Measurements from ENCODE around the gene MGLL. TPM values are rescaled to one million over a fixed set of nuclear protein-coding genes. Genes with fewer than 3 reads are reported as not detected.

Gene MGLL
- total and polyA plus RNA-seq, 9 of the 15 experiments (the other 6 are each of a cell fraction or from before 2014, with no cell fraction given), result 0.12 to 0.32 (median 0.18) TPM; not detected in 6

GRCh38 chr3:127661600-127661999 lies 160.7 kb downstream of the MGLL start:
- Histone ChIP-seq H4K20me1 (replicated peaks; ENCODE audit: control insufficient read depth, insufficient read depth, low read length) (no peaks in the 10 kb centered on the region), H3K36me3 (ENCODE audit: control insufficient read depth, insufficient read depth, low read length) (peaks cover 49% of the 10 kb centered on the region; the same call in 1 of the 3 replicates), H3K79me2 (ENCODE audit: control insufficient read depth, insufficient read depth, low read length) (no peaks in the 10 kb centered on the region), H3K9me3 (replicated peaks; ENCODE audit: control insufficient read depth, insufficient read depth, low read depth, low read length) (no peaks in the 10 kb centered on the region), H3K4me2 (ENCODE audit: insufficient read depth, low read length) (no peak overlapping the region), H3K9me1 (ENCODE audit: control insufficient read depth, insufficient read depth, low read length) (no peaks in the 10 kb centered on the region), H3K4me3 (no peak overlapping the region), H3K27me3 (ENCODE audit: control insufficient read depth in 2 of 2, insufficient read depth in 2 of 2, low read length in 2 of 2) (no peaks in the 10 kb centered on the region), H3K27ac (ENCODE audit: extremely low read depth, low read depth, low read length) (no peak overlapping the region), H2AFZ (ENCODE audit: low read depth, low read length) (no peak overlapping the region), H3K4me1 (replicated peaks in 1 of 2; ENCODE audit: control insufficient read depth in 2 of 2, insufficient read depth in 2 of 2, low read length in 2 of 2) (no peaks in the 10 kb centered on the region; a peak in 1 of 5 replicates), H3K9ac (ENCODE audit: insufficient read depth in 1 of 2, low read depth in 2 of 2, low read length in 2 of 2) (no peak overlapping the region)
- DNase-seq (ENCODE audit: extremely low read depth in 1 of 4, low spot score in 3 of 4), result no peak
- WGBS (ENCODE audit: insufficient coverage, low coverage, missing lambda C conversion rate), result 92% methylated on average over 5 of the region's 5 CpGs
- ChIA-PET CTCF (ENCODE audit: low intra/inter-chr PET ratio) (no interaction called here), POLR2A (no interaction called here)
- in situ Hi-C loops (cut with MboI) (no loop called here), intact Hi-C loops (cut with micrococcal nuclease) (no loop called here)
- ATAC-seq, result no peak
- no peak for FAIRE-seq
- no peak for TF ChIP-seq NCOA1 (IDR thresholded peaks at IDR 0.05; ENCODE audit: low read depth)
- TF ChIP-seq, protein P1, sequence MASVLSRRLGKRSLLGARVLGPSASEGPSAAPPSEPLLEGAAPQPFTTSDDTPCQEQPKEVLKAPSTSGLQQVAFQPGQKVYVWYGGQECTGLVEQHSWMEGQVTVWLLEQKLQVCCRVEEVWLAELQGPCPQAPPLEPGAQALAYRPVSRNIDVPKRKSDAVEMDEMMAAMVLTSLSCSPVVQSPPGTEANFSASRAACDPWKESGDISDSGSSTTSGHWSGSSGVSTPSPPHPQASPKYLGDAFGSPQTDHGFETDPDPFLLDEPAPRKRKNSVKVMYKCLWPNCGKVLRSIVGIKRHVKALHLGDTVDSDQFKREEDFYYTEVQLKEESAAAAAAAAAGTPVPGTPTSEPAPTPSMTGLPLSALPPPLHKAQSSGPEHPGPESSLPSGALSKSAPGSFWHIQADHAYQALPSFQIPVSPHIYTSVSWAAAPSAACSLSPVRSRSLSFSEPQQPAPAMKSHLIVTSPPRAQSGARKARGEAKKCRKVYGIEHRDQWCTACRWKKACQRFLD (CRISPR knock-in tag; IDR thresholded peaks at IDR 0.05), result no peak
- TF ChIP-seq ARHGAP35 (IDR thresholded peaks at IDR 0.05; ENCODE audit: partially characterized antibody), result no peak
- TF ChIP-seq TSHZ1 (CRISPR knock-in tag; IDR thresholded peaks at IDR 0.05), result no peak
- no TSS peak for BruUV-seq (replicated peaks)
